GM18498 (cell line): Measurements from ENCODE around the gene KL.
A peak's percentile ranks its signal among the peaks of the same experiment; 100 is the strongest.

Experiments
- ATAC-seq: cut with Tn5 transposase; IDR thresholded peaks from one replicate; pipeline ENCODE4 v1.9.1; 2021; ENCODE audit warnings: mild to moderate bottlenecking, moderate library complexity; ENCODE audit not compliant: unreplicated experiment

KL gene

DNA sequence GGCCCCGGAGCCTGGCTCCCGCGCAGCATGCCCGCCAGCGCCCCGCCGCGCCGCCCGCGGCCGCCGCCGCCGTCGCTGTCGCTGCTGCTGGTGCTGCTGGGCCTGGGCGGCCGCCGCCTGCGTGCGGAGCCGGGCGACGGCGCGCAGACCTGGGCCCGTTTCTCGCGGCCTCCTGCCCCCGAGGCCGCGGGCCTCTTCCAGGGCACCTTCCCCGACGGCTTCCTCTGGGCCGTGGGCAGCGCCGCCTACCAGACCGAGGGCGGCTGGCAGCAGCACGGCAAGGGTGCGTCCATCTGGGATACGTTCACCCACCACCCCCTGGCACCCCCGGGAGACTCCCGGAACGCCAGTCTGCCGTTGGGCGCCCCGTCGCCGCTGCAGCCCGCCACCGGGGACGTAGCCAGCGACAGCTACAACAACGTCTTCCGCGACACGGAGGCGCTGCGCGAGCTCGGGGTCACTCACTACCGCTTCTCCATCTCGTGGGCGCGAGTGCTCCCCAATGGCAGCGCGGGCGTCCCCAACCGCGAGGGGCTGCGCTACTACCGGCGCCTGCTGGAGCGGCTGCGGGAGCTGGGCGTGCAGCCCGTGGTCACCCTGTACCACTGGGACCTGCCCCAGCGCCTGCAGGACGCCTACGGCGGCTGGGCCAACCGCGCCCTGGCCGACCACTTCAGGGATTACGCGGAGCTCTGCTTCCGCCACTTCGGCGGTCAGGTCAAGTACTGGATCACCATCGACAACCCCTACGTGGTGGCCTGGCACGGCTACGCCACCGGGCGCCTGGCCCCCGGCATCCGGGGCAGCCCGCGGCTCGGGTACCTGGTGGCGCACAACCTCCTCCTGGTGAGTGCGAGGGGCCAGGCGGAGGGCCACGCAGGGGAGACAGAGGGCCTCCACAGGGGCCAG is at the start of gene KL:
TSS of gene KL (plus strand) at position 10 of the 909 bp plus-strand sequence. CDS start at position 28, 18 bp downstream.
- peak; percentile 38 for ATAC-seq

DNA sequence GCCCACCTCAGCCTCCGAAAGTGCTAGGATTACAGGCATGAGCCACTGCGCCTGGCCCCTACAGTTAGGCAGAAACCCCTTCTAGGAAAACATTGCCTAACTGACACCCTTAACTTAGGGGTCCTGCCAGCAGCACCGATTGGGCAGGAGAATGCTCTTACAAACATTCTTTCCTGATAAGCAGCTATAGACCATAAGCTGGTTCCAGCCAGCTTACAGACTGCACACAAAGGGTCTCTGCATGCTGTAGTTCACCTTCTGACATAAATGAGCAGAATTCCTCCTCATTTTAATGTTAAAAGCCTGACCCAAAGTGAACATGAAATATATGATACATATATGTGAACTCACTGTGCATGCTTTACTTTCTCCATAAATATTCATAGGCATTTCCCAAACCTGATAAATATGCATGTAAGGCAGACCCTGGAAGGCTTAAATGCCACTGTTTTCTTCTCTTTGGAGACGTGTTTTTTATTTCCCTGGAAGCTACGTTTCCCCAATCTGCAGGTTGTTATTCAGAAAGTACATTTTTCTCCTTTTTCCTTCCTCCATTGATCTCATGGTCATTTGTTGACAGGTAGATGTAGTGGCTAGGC is 48.5 kb upstream of the KL start:
- no peak for ATAC-seq

DNA sequence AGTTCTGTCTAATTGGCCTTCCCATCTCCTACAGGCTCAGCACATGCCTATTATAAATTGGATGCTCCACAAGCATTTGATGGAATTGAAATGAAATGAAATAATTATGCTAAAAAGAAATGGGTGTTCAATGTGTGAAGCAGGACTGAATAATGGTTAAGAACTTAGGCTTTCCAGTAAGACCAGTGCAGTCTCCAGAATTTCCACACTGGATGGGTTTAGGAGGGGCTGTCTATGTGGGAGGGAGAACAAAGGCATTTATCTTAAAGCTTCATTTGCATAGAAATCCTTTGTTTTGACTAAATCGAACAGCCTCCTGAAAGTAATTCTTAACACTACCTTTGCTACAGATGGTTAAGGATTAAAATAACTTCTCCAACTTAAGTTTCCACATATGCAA is 47.9 kb upstream of the KL start:
- no peak for ATAC-seq

DNA sequence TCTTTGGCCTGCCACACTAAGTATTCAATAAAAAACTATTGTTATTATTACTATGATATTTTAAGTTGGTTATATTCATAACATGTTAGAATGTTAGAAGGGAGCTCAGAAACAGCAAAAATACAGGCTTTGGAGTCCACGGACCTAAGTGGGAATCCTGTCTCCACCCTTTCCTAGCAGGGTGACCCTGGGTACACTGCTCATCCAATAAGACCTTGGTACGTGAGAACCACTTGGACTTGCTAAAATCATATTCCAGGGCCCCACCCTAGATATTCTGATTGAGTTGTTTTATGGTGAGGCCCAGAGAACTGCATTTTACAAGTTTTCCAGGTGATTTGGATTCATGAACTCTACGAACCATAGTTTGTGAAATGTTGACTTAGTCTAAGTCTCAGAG is 47.4 kb upstream of the KL start:
- no peak for ATAC-seq

DNA sequence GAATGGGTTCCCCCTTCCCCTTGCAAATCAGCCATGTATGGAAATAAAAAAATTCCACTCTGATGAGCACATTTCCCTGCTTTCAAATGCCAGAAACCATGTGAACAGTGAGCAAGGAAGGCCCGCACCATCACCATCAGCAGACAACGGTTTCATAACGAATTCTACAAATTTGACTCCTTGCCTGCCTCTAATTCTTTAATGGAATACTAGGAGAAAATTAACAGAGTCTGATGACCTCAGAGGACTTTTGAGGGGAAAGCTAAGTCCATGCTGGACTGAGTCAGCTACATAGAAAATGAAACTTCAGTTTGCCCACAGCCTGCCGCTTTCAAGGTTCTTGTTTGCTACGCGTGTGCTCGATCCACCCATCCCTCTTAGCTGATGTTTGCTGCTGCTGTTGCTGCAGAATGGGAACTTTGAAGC is 46.7 kb upstream of the KL start:
- ATAC-seq: peak; percentile 67

DNA sequence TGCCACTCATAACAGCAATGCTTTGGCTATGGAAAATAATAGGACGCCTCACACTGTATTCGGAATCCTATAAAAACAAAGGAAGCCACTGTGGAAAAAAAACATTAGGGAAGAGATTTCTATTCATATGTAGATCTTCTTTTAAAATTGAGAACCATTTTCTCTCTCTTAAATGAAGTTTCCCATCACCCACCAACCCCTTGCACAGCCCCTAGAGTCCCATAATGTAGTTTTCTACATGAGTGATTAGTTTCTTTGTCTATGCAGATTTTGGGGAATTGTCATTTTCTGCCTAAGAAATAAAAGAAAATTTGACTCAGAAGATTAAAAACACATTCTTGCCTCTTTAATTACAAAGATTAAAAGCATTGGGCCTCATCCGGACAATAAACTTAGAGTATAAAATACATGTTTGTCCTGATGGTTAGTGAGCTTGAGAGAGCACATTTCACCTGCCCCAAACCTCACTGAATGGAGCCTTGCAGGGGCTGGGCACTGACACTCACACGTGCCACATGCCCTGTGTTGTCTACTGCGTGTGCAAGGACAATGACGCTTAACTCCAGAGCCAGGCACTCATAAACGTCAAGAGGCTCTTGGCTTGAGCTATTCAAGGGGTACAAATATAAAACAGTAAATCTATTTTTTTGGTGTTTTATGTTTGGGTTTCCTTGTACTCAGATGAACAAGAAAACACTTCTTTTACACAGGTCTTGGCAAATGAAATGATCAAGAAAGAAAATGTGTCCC is 40.0 kb upstream of the KL start:
- no peak for ATAC-seq

DNA sequence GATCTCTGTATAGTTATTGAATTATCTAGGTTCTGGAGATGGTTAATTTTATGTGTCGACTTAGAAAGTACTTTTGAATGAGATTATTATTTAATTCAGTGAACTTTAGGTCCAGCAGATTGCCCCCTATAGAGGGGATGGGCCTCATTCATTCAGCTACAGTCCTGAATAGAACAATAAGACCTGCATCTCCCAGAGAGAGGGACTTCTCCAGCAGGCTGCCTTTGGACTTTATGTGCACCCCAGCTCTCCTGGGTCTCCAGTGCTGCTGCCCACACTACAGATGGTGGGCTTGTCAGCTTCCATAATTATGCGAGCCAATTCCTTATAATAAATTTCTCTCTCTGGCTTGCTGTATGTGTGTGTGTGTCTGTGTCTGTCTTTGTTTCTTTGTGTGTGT is 39.3 kb upstream of the KL start:
- ATAC-seq: no peak

DNA sequence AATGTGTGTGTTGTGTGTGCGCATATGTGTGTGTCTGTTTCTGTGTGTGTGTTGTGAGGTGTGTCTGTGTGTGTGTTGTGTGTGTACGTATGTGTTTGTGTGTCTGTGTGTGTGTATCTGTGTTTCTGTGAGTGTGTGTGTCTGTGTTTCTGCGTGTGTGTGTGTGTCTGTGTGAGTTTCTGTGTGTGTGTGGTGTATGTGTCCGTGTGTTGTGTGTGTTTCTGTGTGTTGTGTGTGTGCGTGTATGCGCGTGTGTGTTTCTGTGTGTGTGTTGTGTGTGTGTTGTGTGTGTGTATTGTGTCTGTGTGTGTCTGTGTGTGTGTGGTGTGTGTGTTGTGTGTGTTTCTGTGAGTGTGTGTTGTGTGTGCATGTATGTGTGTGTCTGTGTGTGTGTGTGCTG is 38.9 kb upstream of the KL start:
- ATAC-seq: no peak

DNA sequence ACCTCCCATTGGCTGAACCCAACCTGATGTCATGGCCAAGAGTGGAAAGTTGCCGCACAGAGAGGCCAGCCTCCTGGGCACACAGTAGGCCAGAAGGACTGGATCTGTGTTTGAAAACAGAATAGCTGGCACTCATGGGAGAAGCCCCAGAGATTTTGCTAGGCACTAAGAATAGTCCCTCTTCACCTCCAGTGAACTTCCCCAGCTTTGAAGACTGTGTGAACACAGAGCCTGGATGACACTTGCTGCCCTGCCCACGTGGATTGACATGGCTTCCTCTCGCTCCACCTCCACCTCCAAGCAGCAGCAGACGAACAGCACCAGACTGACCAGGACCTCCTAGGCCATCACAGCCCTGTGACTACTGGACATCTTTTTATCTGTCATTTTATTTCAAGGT is 37.9 kb upstream of the KL start:
- ATAC-seq: no peak

DNA sequence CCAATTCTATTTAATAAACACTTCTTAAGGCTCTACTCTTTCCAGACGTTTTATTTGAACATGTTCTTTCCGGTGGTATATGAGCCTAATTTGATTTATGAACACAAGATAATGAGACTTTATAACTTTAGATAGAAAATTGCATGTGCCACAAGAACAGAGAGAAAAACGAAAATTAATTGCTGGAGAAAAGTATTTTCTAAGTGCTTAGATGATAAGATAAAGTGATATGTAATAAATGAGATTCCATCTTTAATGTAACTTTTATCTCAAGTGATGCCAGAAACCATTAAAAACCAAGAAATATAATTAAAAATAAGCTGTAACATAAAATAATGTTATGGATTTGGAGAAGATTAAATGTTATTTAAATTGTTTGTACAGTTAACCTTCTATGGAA is 33.2 kb upstream of the KL start:
- ATAC-seq: no peak

DNA sequence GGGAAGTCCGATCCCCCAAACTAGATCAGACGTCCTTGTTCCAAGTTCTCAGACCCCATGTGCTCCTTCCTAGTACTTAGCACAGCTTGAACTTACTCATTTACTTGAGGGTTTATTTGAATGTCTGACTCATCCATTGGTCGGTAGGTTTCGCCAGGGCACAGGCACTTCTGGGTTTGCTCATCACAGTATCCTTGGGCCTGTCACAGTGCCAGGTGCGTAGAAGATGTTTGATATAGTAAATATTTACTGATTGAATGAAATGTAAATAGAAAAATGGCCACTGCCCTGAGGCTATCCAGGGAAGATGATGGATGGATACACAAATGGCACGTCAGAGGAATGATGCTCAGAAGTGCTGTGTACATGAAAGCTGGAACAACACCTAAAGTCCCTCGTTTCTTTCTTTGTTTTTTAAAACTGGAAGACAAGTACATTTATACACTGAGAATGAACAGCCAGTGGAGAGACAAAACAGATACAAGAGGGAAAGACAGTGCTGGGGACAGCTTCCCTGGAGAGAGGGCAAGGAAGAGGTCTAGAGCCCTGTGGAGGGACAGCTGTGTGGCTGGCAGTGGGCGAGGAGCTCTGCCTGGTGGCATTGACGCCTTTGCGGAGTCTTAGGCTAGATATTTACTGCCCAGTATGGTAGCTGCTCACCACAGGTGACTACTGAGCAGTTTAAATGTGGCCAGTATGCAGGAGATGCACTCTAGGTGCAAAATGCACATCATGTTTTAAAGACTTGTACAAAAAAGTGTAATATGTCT is 31.2 kb upstream of the KL start:
- no peak for ATAC-seq

DNA sequence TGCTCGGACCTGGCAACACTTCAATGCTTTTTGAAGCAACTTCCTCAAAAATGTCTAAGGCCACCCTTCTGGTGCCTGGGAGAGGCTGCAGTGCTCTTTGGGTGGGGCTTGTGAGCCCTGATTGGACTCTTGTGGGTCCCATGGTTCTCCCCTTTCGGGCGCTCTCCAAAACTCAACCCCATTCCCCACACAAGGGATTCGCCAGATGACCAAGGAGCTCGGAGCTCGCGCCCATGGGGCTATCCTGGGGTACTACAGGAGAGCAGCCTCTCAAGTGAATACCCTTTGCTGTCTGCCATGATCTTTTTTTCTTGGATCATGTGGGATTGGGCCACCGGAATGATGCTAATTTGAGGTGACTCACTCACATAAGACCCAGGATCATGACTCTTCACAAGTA is 29.7 kb upstream of the KL start:
- ATAC-seq: no peak

DNA sequence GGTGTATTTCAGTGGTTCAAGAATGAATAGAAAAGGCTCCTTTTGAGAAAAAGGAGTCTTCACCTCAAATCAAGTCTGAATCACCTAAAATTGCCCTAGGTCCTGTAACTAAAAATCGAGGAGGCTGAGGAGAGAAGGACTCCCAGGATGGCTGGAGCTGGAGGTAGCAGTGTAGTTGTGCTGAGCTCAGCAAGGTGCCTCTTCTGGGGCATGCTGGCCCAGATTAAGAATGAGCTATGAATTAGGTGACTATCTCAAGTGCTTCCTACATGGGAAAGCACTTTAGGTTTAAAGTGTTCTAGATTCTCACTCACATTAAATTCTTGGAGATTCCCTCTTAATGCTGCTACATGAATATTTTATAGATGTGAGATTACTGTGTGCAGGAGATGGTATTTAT is 28.8 kb upstream of the KL start:
- ATAC-seq: no peak

DNA sequence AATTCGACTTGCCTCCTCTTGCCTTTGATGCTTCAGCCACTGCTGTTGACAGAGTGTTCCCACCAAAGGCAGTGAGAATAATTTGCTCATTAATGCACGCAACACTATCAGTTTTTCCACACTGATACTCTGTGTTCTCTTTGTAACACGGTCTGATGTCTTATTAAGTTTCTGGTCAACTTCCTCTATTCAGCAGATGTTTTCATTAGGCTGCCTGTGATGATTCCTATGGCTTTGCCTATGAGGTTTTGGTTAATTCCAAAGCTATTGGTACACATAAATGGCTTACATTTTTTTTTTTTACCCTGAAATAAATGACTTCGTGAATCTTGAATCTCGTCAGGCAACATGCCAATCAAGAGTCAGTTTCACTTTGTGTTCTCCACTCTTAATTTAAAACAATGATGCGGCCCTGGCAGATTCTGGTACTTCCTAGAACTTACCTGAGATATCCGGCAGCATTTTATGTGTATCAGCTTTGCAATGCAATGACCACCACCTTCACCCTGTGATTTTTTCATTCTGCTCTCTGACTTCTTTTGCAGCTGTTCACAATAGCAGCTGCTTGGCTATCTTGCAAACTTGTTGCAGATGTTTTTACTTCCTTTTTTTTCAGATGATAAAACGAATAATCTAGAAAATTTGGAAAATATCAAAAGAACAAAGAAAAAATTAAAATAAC is 27.5 kb upstream of the KL start:
- ATAC-seq: peak; percentile 52

DNA sequence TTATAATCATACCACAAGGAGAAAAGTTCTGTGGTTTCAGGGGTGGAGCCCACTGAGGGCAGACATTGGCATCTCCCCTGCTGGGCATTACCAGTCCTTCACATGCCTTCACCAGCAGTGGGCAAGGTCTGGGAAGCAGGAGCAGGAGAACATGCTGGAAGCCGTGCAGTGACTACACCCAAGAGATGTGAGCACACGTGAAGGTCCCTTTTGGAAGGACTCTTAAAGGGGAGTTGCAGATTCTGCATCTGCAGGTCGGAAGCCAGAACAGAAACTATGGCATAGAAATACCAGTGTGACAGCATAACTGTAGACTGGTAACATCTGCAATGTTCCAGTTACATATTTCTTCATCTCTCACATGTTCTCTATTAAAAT is 26.9 kb upstream of the KL start:
- peak; percentile 28 for ATAC-seq

DNA sequence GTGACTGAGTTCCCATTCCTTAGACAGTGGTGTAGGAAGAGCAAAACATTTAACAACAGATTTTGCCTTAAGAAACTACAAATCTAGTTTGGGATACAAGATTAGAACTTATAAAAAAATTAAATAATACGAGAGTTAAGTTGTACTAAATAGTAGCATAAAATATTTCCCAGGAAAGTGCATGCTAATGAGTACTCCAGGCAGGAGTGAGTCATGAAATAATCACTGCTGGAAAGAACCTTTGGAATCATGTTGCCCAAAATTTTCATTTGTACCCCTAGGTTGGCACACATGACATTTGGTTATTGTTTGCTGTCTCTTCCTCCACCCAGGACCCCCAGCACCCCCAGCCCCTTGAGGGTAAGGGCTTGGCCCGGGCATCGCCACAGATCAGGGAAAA is 26.3 kb upstream of the KL start:
- ATAC-seq: no peak

DNA sequence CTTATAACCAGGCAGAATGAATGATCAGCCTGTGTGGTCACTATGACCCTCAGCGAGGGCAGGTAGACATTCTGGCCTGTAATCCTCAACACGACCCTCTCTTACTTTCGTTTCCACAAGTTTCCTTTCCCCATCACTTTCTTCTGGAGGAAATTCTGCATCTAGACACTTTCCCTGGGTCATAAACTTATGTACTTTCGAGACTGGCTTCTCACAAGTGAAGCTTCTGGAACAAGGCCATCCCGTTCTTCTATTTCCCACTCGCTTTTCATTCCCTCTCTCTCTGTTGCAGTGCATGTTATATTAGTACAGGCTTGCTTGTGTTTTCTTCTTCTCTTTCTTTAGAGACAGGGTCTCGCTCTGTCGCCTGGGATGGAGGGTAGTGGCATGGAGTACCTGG is 23.1 kb upstream of the KL start:
- no peak for ATAC-seq

DNA sequence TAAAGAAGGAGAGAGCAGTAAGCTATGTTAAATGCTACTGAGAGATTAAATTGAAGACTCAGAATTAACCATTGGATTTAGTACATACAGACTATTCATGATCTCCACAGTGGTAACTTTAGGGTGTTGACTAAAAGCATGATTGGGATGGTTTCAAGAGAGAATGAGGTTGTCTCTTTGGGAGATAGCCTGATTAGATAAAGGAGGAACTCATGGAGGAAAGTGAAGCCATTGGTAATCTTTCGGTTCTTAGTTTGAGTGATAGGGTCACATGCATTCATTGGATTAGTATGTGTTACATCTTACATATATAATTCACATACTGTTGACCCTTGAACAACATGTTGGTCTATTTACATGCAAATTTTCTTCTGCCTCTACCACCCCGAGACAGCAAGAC is 18.8 kb upstream of the KL start:
- ATAC-seq: no peak

DNA sequence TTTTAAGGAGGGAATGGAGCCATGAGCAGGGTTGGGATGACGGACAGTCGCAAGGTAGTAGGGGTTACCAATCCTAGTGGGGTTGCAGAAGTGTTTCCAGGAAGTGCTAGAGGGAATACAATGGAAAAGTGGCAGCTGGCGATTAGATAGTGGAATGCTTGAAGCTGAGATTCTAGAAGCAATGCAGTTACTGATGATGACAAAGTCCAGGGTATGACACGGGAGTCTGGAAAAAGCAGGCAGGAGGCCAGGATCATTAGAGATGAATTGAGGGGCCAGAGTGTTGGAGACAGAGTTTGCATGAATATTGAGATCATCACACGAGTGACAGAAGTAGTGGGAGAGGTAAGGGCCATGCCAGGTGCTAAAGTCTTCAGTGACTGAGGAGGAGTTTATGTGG is 17.3 kb upstream of the KL start:
- ATAC-seq: no peak

DNA sequence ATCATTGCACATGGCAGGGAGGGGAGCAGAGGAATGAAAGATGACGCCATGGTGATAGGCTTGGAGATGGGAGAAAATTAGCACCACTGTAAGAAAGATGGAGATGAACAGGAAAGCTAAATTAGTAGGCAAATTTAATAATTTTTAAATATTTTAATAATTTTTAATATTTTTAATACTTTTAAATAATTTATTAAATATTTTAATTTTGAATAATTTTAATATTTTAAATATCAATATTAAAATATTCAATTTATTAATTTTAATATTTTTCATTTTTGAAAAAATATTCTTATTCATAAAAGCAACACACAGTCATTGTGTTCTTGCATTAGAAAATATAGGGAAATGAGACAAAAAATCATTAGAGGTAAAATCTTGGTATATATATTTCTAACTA is 15.9 kb upstream of the KL start:
- no peak for ATAC-seq
